ENCODE measurements around the gene CCR7.
A peak's percentile ranks its signal among the peaks of the same experiment; 100 is the strongest.

CCR7 gene

DNA sequence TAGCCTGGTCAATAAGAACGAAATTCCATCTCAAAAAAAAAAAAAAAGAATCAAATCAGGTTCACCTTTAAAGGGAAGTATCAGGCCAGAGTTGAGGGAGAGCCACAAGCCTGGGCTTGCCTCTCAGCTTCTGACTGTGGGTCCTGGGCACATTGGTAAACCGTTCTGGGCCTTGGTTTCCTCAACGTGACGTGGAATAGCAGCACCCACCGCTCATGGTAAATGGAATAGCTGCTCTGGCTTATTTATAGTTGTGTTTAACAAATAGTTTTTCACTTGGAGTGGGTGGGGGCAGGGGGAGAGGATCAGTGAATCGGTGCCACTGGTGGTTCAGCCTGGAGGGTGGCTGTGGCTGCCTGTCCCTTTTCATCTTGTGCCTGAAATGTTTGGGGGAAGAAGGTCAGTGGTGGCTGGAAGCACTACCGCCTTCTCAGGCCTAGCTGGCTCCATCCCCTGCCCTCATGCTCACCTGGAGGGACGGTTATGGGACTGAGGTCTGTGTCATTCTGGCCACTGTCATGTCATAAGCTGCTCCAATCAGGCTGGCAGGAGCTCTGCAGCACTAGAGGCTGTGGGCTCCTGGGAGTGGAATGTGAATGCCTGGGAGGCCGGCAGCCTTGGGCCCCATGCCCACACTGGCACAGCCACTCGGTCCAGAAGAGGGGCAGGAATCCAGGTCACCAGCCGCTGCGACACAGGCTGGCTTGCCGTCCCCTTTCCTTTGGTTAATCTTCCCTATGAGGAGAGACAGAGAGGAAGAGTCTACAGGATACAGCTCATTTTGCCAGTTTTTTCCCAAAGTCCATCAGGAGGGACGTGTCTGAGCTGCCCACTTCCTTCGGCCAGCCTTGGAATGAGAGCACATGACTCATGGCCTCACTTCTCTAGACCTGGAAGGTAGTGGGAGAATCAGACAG lies 27.0 kb downstream of the CCR7 start:
- Mint-ChIP-seq H3K27ac (peak overlapping the region in 2 of 3 experiments; percentile 54 to 99), H3K4me1 (peaks cover 71% of the 10 kb centered on the region), H3K36me3 (ENCODE audit: low read depth) (no peaks in the 10 kb centered on the region), H3K4me3 (no peak overlapping the region), H3K9me3 (no peaks in the 10 kb centered on the region), H3K27me3 (ENCODE audit: low read depth) (peaks cover 5% of the 10 kb centered on the region)
- TF ChIP-seq, protein P1, sequence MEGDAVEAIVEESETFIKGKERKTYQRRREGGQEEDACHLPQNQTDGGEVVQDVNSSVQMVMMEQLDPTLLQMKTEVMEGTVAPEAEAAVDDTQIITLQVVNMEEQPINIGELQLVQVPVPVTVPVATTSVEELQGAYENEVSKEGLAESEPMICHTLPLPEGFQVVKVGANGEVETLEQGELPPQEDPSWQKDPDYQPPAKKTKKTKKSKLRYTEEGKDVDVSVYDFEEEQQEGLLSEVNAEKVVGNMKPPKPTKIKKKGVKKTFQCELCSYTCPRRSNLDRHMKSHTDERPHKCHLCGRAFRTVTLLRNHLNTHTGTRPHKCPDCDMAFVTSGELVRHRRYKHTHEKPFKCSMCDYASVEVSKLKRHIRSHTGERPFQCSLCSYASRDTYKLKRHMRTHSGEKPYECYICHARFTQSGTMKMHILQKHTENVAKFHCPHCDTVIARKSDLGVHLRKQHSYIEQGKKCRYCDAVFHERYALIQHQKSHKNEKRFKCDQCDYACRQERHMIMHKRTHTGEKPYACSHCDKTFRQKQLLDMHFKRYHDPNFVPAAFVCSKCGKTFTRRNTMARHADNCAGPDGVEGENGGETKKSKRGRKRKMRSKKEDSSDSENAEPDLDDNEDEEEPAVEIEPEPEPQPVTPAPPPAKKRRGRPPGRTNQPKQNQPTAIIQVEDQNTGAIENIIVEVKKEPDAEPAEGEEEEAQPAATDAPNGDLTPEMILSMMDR (IDR thresholded peaks at IDR 0.05; ENCODE audit: unreplicated experiment in 3 of 3), result no peak

DNA sequence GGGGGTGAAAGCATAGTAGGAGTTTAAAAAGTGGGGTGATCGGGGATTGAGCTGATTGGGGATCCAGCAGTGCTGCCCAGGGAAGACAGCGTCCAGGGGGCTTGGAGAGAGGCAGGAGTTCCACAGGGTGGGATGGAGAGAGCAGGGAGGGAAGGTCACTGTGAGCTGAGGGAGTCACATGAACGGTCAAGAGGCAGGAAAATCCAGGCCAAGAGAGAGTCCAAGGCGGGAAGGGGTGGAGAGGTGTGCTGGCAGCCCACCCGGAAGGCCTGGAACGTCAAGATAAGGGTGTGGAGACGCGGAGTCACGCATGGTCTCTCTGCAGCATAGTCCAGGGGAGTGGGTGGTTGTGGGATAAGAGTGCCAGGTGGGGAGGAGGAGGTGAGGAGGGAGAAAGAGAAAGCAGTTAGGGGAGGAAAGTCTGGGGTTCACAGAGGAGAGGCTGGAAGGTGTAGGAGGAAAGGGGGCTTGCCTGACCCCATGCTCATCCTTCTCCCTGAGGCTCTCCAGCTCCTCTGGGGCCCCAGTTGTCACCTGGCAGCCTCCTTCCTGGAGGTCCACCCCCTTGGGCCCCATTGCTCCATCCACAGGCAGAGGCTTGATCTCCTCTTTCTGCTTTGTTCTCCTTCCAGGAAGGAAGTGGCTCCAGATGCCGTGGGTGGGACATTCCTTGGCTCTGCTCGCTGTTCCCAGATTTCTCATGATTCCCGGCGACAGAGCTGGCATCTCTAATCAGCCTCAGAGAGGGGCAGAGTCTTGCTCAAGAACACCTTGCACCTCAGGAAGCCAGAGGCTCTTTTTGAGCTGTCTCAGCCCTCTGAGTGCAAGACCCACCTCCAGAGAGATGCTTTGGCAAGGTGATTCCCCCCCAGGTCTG lies 28.7 kb downstream of the CCR7 start:
- Mint-ChIP-seq H3K4me3 (no peak overlapping the region), H3K4me1 (peaks cover 72% of the 10 kb centered on the region), H3K36me3 (ENCODE audit: low read depth) (no peaks in the 10 kb centered on the region), H3K27ac (peak overlapping the region; percentile 27 to 99 (median 80)), H3K9me3 (no peaks in the 10 kb centered on the region), H3K27me3 (ENCODE audit: low read depth) (peaks cover 5% of the 10 kb centered on the region)
- TF ChIP-seq, protein P1 (IDR thresholded peaks at IDR 0.05; ENCODE audit: unreplicated experiment in 3 of 3), result no peak

DNA sequence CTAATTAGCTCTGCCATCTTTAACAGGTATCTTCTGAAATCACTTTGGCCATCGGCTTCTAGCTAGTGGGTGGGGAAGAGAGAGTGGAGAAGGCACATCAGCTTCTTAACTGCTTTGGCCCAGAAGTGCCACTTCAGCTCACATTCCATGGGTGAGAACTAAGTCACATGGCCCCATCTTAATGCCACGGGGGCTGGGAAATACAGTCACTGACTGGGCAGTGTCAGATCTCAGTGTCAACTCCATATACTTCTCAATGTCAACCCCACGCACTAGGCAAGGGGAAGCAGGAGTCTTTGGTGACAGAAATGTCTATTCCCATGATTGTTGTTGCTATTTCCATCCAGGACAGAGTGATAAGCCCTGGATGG lies 29.4 kb downstream of the CCR7 start:
- Mint-ChIP-seq H3K4me1 (peaks cover 67% of the 10 kb centered on the region), H3K4me3 (no peak overlapping the region), H3K27ac (peak overlapping the region; percentile 27 to 99 (median 80)), H3K27me3 (ENCODE audit: low read depth) (peaks cover 5% of the 10 kb centered on the region), H3K36me3 (ENCODE audit: low read depth) (no peaks in the 10 kb centered on the region), H3K9me3 (no peaks in the 10 kb centered on the region)
- TF ChIP-seq, protein P1 (IDR thresholded peaks at IDR 0.05; ENCODE audit: unreplicated experiment in 3 of 3), result no peak

DNA sequence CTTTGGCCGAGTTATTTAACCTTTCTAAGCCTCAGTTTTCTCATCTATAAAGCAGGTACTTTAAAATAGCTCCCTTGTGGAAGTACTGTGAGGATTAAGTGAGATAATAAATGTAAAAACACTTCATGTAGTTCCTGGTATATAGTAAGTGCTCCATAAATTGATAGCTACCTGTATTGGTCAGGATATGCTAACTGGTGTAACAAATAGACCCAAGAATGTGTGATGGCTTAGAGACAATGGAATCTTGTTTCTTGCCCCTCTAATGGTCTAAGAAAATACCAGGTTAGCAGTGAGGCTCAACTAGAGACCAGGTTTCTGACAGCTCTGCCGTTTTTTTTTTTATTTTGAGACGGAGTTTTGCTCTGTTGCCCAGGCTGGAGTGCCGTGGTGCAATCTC lies 29.8 kb downstream of the CCR7 start:
- Mint-ChIP-seq H3K36me3 (ENCODE audit: low read depth) (no peaks in the 10 kb centered on the region), H3K4me3 (no peak overlapping the region), H3K9me3 (no peaks in the 10 kb centered on the region), H3K27ac (peak overlapping the region in 1 of 3 experiments; percentile 99), H3K4me1 (peaks cover 67% of the 10 kb centered on the region), H3K27me3 (ENCODE audit: low read depth) (peaks cover 9% of the 10 kb centered on the region)
- TF ChIP-seq, protein P1 (IDR thresholded peaks at IDR 0.05; ENCODE audit: unreplicated experiment in 3 of 3), result no peak

DNA sequence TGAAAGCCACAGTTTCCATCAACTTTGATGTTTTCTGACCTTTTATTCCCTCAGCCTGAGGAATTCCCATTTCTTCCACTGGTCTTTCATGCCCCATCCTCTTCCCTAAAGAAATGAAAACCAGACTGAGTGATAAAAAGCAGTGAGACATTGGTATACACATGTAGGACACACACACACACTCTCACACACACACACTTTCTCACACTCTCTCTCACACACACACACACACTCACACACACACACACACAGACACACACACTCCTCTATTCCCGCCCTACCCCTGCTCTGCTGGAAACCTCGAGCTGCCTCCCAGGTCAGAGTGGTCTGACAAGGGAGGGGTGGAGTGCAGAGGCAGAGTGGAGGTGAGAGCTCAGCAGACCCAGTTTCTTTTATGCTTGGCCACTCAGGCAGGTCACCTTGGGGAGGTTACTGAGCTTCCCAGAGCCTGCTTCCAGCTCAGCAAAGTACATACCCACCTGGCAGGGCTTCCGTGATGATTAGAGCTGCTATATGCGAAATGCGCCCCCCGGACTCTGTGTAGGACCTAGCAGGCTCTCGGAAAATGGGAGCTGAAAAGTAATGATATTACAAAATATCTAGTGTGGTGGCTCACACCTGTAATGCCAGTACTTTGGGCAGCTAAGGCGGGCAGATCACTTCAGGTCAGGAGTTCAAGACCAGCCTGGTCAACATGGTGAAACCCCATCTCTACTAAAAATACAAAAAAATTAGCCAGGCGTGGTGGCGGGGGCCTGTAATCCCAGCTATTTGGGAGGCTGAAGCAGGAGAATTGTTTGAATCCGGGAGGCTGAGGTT lies 30.7 kb downstream of the CCR7 start:
- Mint-ChIP-seq H3K9me3 (no peaks in the 10 kb centered on the region), H3K4me3 (no peak overlapping the region), H3K27ac (peak overlapping the region; percentile 65 to 89 (median 76)), H3K27me3 (ENCODE audit: low read depth) (peaks cover 11% of the 10 kb centered on the region), H3K36me3 (ENCODE audit: low read depth) (no peaks in the 10 kb centered on the region), H3K4me1 (peaks cover 60% of the 10 kb centered on the region)
- TF ChIP-seq, protein P1 (IDR thresholded peaks at IDR 0.05; ENCODE audit: unreplicated experiment in 3 of 3), result no peak

Data from nephron (organoid).